SU-DHL-6 (cell line): ENCODE data around the gene DENND1C.

Experiments used
- H2AFZ ChIP-seq: fragments of 200-600 bp; sonication (generic); 2 replicates; pipeline ENCODE4 v1.6.1; 2014; ENCODE audit warnings: low read depth, mild to moderate bottlenecking, moderate library complexity, mixed read lengths, antibody characterized with exemption, low read length; ENCODE audit not compliant: severe bottlenecking
- H3F3A ChIP-seq: fragments of 200-600 bp; shearing (Covaris generic); 2 replicates; pipeline ENCODE4 v1.6.0; 2016; ENCODE audit warnings: antibody characterized with exemption, mild to moderate bottlenecking; ENCODE audit not compliant: insufficient read depth
- H3K27ac ChIP-seq: fragments of 200-600 bp; sonication (generic); 2 replicates; pipeline ENCODE4 v1.5.1; 2016; ENCODE audit warnings: low read depth, mild to moderate bottlenecking, low read length, moderate library complexity, mixed read lengths
- H3K27me3 ChIP-seq: fragments of 200-600 bp; sonication (generic), shearing (Covaris generic); 2 replicates; pipeline ENCODE4 v1.6.0; 2014; ENCODE audit warnings: mild to moderate bottlenecking, low read length
- H3K36me3 ChIP-seq: fragments of 200-600 bp; sonication (generic); 2 replicates; pipeline ENCODE4 v1.6.1; 2014; ENCODE audit warnings: mild to moderate bottlenecking, low read length, mixed read lengths
- H3K4me2 ChIP-seq: fragments of 300-600, 200-600 bp; shearing (Covaris generic), sonication (generic); 2 replicates; pipeline ENCODE4 v1.6.0; 2014; ENCODE audit warnings: low read length, low read depth, mild to moderate bottlenecking; ENCODE audit not compliant: poor library complexity, severe bottlenecking
- H3K4me3 ChIP-seq: fragments of 200-600 bp; sonication (generic); 2 replicates; pipeline ENCODE4 v1.5.1; 2014; ENCODE audit warnings: antibody characterized with exemption, low read length, mild to moderate bottlenecking, mixed read lengths; ENCODE audit not compliant: insufficient read depth, poor library complexity, severe bottlenecking
- H3K79me2 ChIP-seq: fragments of 200-600 bp; sonication (generic); 2 replicates; pipeline ENCODE4 v1.6.1; 2014; ENCODE audit warnings: mild to moderate bottlenecking, low read length, moderate library complexity; ENCODE audit not compliant: insufficient read depth
- H3K9ac ChIP-seq: fragments of 200-600 bp; sonication (generic); 2 replicates; pipeline ENCODE4 v1.7.0; 2014; ENCODE audit warnings: mild to moderate bottlenecking, low read length
- H3K9me2 ChIP-seq: fragments of 200-600 bp; sonication (generic); replicated peaks from 2 replicates; pipeline ENCODE4 v1.6.1; 2014; ENCODE audit warnings: low read length; ENCODE audit not compliant: insufficient read depth
- H3K9me3 ChIP-seq: fragments of 200-600 bp; sonication (generic); 2 replicates; pipeline ENCODE4 v1.6.1; 2014; ENCODE audit warnings: low read length, mixed read lengths; ENCODE audit not compliant: insufficient read depth
- H4K20me1 ChIP-seq: fragments of 200-600 bp; sonication (generic); 2 replicates; pipeline ENCODE4 v1.6.1; 2014; ENCODE audit warnings: low read depth, mild to moderate bottlenecking, antibody characterized with exemption, low read length, moderate library complexity, mixed read lengths
- EZH2phosphoT487 ChIP-seq: fragments of 200-600 bp; sonication (generic), shearing (Covaris generic); conservative IDR thresholded peaks from 2 replicates; pipeline ENCODE4 v1.6.1; 2018; ENCODE audit warnings: mild to moderate bottlenecking, antibody characterized with exemption, low read length, moderate library complexity, mixed read lengths
- TF ChIP-seq, protein P1 (sequence below): fragments of 200-600 bp; sonication (generic); IDR thresholded peaks from one replicate; pipeline ENCODE4 v1.5.1; 2017; ENCODE audit warnings: antibody characterized with exemption, mild to moderate bottlenecking, low read length, moderate library complexity; ENCODE audit not compliant: insufficient read depth, poor library complexity, severe bottlenecking

Gene DENND1C

DNA sequence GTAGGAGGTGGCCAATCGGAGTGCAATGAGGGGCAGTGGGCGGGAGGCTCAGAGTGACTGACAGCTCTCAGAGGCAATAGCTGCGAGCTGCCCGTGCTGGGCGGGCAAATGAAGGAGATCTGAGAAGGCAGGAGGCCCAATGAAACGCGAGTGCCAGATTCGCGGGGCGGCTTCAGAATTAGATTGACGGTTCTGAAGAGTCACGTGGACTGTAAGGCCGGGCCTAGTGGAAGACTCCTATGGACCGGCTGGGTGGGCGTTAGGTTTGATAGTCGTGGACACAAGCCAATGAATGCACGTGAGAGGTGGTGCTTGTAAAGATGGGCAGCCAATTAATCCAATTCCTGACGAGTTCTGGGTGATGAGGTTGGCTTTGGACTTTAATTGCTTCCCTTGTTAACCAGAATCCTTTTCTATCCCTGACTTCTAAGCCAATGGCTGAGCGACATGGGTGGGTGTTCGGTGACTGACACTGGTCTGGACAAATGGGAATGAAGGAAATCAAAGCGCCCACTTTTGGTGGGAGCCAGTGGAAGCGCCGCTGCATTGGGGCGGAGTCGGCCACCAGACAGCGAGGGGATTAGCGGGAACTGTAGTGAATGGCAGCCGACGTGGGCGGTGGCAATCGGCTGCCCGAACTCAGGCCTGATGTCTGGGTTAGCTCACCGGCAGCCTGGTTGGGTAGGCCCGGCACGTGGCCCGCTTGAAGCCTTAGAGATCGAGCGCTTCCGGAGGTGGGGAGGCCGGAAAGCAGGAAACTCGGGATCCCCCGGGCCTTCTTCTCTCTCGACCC lies 56.5 kb downstream of the DENND1C start:
- H3K27me3 ChIP-seq, result no peaks in the 10 kb centered on the region
- H3K27ac ChIP-seq, result peak overlapping the region; percentile 49
- peak overlapping the region; percentile 11; the same call in 1 of the 2 replicates for H3K9ac ChIP-seq
- peak overlapping the region; percentile 40 for H3K4me3 ChIP-seq
- H3K9me3 ChIP-seq, result no peaks in the 10 kb centered on the region
- TF ChIP-seq, protein P1, sequence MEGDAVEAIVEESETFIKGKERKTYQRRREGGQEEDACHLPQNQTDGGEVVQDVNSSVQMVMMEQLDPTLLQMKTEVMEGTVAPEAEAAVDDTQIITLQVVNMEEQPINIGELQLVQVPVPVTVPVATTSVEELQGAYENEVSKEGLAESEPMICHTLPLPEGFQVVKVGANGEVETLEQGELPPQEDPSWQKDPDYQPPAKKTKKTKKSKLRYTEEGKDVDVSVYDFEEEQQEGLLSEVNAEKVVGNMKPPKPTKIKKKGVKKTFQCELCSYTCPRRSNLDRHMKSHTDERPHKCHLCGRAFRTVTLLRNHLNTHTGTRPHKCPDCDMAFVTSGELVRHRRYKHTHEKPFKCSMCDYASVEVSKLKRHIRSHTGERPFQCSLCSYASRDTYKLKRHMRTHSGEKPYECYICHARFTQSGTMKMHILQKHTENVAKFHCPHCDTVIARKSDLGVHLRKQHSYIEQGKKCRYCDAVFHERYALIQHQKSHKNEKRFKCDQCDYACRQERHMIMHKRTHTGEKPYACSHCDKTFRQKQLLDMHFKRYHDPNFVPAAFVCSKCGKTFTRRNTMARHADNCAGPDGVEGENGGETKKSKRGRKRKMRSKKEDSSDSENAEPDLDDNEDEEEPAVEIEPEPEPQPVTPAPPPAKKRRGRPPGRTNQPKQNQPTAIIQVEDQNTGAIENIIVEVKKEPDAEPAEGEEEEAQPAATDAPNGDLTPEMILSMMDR, result no peak
- TF ChIP-seq EZH2phosphoT487, result no peak
- H3K9me2 ChIP-seq, result no peaks in the 10 kb centered on the region
- peak overlapping the region; percentile 65 for H2AFZ ChIP-seq
- H3K36me3 ChIP-seq, result no peaks in the 10 kb centered on the region
- no peaks in the 10 kb centered on the region; the same call in 1 of the 2 replicates for H3F3A ChIP-seq
- peaks cover 40% of the 10 kb centered on the region for H3K79me2 ChIP-seq
- peak overlapping the region; percentile 54 for H3K4me2 ChIP-seq
- peaks cover 18% of the 10 kb centered on the region; the same call in 1 of the 2 replicates for H4K20me1 ChIP-seq

DNA sequence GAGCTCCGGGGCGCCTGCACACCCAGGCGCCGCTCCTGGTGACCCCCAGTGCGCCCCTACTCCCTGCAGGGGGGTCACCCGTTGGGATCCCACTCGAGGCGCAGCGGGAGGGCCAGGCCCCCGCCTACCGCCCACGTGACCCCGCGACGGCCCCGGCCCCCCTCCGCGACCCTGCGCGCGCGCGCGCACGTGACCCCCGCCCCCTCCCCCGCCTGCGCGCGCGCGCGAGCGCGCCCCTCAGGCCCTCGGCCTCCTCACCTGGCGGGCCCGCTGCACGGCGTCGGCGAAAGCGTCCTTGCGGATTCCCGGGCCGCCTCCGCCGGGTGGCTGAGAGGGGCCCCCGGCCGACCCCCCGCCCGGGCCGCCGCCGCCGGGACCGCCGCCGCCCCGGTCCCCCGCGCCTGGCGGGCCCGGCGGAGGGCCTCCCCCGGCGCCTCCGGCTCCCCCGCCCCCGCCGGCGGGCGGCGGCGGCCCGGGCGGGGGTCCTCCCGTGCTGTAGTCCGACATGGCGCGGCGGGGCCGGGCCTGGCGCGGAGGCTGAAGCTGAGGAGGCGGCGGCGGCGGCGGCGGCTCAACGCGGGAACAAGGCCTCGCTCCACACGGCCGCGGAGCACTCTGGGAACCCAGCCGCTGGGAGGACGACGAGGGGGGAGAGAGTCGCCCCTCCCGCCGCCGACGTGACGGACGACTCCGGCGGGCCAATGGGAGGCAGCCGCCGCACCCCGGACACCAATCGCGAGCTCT lies 57.2 kb downstream of the DENND1C start, which contains the start of gene KHSRP:
KHSRP (minus strand) TSS at position 617 of the 744 bp plus-strand sequence; CDS start at position 507, 110 bp downstream.
- Histone ChIP-seq H3K4me3 (peak within 1 kb of the TSS; percentile 62), H3K27ac (peak within 1 kb of the TSS; percentile 49)
- TF ChIP-seq EZH2phosphoT487, result no peak
- TF ChIP-seq, protein P1, result no peak

DNA sequence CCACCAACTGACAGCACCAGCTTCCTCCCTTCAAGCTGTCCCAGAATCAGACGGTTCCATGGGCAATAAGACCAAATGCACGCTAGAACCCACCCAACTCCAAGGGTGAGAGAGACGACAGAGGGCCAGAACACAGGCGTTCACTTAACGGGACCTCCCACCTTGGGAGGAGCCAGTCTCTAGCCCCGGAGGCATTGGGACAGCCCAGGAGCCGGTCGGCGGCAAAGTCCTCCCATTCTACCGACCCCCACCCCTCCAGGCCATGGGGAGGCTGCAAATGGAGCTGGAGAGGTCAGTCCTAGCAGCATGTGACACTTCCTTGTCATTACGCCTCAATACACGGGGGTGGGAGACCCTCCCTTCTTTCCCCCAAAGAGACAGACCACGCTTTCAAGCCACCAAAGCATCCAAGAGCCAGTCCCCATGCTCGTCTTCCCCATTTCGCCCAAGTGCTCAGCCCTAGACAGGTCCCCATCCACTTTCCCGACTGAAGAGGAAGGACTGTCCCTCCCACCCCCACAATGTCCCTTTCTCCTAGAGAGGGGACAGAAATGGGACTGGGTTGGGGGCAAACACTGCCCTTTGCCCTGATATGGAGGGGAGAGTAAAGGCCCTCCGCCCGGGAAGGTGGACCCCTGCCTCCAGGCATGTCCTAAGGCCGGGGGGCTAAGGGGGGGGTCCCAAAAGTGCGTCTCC lies 57.9 kb downstream of the DENND1C start:
- no peaks in the 10 kb centered on the region for H3K27me3 ChIP-seq
- H3F3A ChIP-seq, result no peaks in the 10 kb centered on the region; the same call in 1 of the 2 replicates
- peak overlapping the region; percentile 81 for H3K9ac ChIP-seq
- H3K4me3 ChIP-seq, result peak overlapping the region; percentile 62
- peaks cover 49% of the 10 kb centered on the region for H3K79me2 ChIP-seq
- TF ChIP-seq, protein P1, result no peak
- no peak for TF ChIP-seq EZH2phosphoT487
- peak overlapping the region; percentile 60 for H3K4me2 ChIP-seq
- H3K9me2 ChIP-seq, result no peaks in the 10 kb centered on the region
- peaks cover 18% of the 10 kb centered on the region; the same call in 1 of the 2 replicates for H4K20me1 ChIP-seq
- H3K27ac ChIP-seq, result peak overlapping the region; percentile 33
- H2AFZ ChIP-seq, result no peak overlapping the region
- no peaks in the 10 kb centered on the region for H3K9me3 ChIP-seq
- H3K36me3 ChIP-seq, result peaks cover 3% of the 10 kb centered on the region; the same call in 1 of the 2 replicates

More for the DNA sequence above, 57.2 kb downstream of the DENND1C start, which contains the start of gene KHSRP:
- Histone ChIP-seq H2AFZ (peak within 1 kb of the TSS; percentile 65), H3K36me3 (peaks cover 3% of the 10 kb centered on the region; the same call in 1 of the 2 replicates), H3K9ac (peak within 1 kb of the TSS; percentile 81), H3K79me2 (peaks cover 48% of the 10 kb centered on the region), H4K20me1 (peaks cover 18% of the 10 kb centered on the region; the same call in 1 of the 2 replicates), H3K9me2 (no peaks in the 10 kb centered on the region), H3K9me3 (no peaks in the 10 kb centered on the region), H3K4me2 (peak within 1 kb of the TSS; percentile 60), H3F3A (no peaks in the 10 kb centered on the region; the same call in 1 of the 2 replicates), H3K27me3 (no peaks in the 10 kb centered on the region)
